ENCODE data around the gene POLA1.

GRCh38 chrX:24870143-24870542 lies 176.4 kb downstream of the POLA1 start:
- no peak for TF ChIP-seq POLR2A (IDR thresholded peaks at IDR 0.05)
- TF ChIP-seq CTCF (IDR thresholded peaks at IDR 0.05): no peak

Measured in heart left ventricle (tissue), 13 donors.